KOPT-K1 (cell line): Measurements from ENCODE around the gene GRID1.
"Not testable (repeated sequence)": the region's sequence is repeated elsewhere in the genome, so short reads cannot be mapped to it uniquely, and the experiment has no call there.

Experiments
- H3K27ac ChIP-seq: fragments of 200-600 bp; sonication (generic); 2 replicates; pipeline ENCODE4 v1.5.1; 2016; ENCODE audit warnings: antibody characterized with exemption, mild to moderate bottlenecking, low read depth, low read length; ENCODE audit not compliant: poor library complexity, severe bottlenecking
- H3K36me3 ChIP-seq: fragments of 200-600 bp; sonication (generic); 2 replicates; pipeline ENCODE4 v1.5.1; 2017; ENCODE audit warnings: antibody characterized with exemption, mild to moderate bottlenecking, low read length, moderate library complexity; ENCODE audit not compliant: insufficient read depth
- H3K9me3 ChIP-seq: fragments of 200-600 bp; sonication (generic); 2 replicates; pipeline ENCODE4 v1.5.1; 2017; ENCODE audit warnings: antibody characterized with exemption, low read length, mild to moderate bottlenecking; ENCODE audit not compliant: insufficient read depth, poor library complexity, severe bottlenecking

The GRID1 gene

DNA sequence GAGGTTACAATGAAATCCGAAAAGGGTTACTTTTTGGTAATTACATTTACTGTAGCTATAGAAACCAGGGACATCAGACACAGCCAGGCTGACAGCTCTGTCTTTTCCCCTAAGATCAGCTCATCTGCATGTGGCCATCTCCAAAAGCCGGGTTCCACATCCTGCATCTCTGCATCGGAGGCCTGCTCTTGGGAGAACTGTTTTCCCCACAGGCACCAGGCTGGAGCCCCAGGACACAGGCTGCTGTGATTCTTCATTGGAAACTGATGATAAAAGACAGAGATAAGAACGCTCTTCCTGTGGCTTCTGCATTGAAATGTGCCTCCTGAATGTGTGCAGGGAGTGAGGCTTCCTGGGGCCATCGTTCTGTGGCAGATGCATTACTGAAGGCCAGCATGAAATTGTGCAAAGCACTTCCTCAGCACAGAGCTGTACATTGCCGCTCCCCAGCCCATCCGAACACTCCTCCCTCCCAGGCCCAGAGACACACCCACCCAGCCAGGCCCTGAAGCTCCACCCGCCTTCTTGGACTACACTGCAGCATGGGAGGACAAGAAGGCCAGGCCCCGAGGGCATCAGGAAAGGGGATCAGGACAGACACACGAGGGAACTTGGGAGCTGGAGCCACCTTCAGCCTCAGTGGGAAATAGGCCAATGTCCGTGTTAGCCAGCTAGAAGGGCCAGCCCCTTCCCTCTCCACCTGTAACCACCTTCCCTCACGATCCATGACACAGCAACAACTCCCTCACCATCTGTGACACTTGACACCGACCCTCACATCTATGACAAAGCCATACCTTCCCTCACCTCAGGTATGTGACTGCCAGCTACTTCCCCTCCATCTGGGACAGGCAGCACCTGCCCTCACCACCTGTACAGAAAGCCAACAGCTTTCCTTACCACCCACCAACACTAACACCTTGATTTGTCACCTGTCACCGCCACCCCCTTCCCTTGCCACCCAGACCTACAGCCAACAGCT, 113.2 kb downstream of the GRID1 start:
- no peaks in the 10 kb centered on the region for H3K9me3 ChIP-seq
- H3K27ac ChIP-seq, result no peak overlapping the region
- H3K36me3 ChIP-seq, result no peaks in the 10 kb centered on the region

GRCh38 chr10:86252556-86252955, 114.0 kb downstream of the GRID1 start:
- Histone ChIP-seq H3K9me3 (no peaks in the 10 kb centered on the region), H3K27ac (no peak overlapping the region), H3K36me3 (no peaks in the 10 kb centered on the region)

- no peaks in the 10 kb centered on the region for H3K9me3 ChIP-seq
- no peaks in the 10 kb centered on the region for H3K36me3 ChIP-seq
- no peak overlapping the region for H3K27ac ChIP-seq
These were observed 114.5 kb downstream of the GRID1 start for GRCh38 chr10:86252079-86252478.

GRCh38 chr10:86251426-86251825, 115.2 kb downstream of the GRID1 start:
- Histone ChIP-seq H3K9me3 (no peaks in the 10 kb centered on the region), H3K27ac (no peak overlapping the region), H3K36me3 (no peaks in the 10 kb centered on the region)

DNA sequence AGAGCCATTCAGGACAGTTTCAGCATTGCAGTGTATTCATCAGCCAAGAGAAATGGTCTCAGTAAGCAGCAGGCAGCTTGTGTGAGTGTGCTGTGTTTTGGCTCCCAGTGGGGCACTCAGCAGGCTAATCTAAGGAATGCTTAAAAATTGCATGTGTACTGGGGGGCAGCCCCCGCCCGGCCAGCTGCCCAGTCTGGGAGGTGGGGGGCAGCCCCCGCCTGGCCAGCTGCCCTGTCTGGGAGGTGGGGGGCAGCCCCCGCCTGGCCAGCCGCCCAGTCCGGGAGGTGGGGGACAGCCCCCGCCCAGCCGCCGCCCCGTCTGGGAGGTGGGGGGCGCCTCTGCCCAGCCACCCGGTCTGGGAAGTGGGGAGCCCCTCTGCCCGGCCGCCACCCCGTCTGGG, 116.2 kb downstream of the GRID1 start:
- no peak overlapping the region for H3K27ac ChIP-seq

GRCh38 chr10:86249794-86250193, 116.8 kb downstream of the GRID1 start:
- Histone ChIP-seq H3K9me3 (no peaks in the 10 kb centered on the region), H3K27ac (no peak overlapping the region), H3K36me3 (no peaks in the 10 kb centered on the region)

More for the DNA sequence above, 116.2 kb downstream of the GRID1 start:
- Histone ChIP-seq H3K36me3 (no peaks in the 10 kb centered on the region), H3K9me3 (no peaks in the 10 kb centered on the region)

GRCh38 chr10:86248062-86248461, 118.5 kb downstream of the GRID1 start:
- H3K9me3 ChIP-seq, result no peaks in the 10 kb centered on the region
- no peak overlapping the region for H3K27ac ChIP-seq
- no peaks in the 10 kb centered on the region for H3K36me3 ChIP-seq

GRCh38 chr10:86247588-86247987, 119.0 kb downstream of the GRID1 start:
- H3K9me3 ChIP-seq, result no peaks in the 10 kb centered on the region
- no peak overlapping the region for H3K27ac ChIP-seq
- H3K36me3 ChIP-seq, result no peaks in the 10 kb centered on the region

- no peak overlapping the region for H3K27ac ChIP-seq
- no peaks in the 10 kb centered on the region for H3K9me3 ChIP-seq
- no peaks in the 10 kb centered on the region for H3K36me3 ChIP-seq
These were observed 119.5 kb downstream of the GRID1 start for GRCh38 chr10:86247073-86247472.

DNA sequence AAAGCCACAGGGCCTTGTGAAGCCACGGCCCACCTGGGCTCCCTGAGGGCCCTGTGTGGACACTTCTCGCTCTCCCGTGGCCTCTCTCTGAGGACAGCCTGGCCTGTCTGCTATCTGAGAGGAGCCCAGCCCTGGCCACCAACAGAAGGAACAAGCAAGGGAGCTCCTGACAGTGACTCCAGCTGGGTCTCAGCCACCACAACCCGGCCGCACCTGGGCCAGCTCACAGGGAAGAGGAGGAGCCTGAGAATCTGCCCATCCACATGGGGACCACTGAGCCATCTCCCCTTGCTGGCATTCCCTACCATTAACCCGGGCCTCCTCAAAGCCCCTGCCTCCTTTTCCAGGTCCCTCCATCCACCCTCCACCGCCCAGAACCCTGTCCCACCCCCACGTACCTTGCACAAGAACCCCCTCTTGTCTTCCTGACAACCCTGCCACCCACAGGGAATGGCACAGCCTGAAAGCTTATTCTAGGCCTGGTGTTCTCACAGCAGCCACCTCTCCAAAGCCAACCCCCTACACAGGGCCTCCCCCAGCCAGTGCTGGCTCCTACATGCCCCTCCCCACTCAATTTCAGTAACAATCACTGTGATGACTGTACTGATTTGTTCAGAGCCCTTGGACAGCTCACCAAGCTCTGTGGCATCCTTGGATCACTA, 120.2 kb downstream of the GRID1 start:
- Histone ChIP-seq H3K9me3 (no peaks in the 10 kb centered on the region), H3K27ac (no peak overlapping the region), H3K36me3 (no peaks in the 10 kb centered on the region)

- Histone ChIP-seq H3K9me3 (no peaks in the 10 kb centered on the region), H3K27ac (no peak overlapping the region), H3K36me3 (no peaks in the 10 kb centered on the region)
These were observed 121.6 kb downstream of the GRID1 start for GRCh38 chr10:86245015-86245394.

- H3K36me3 ChIP-seq, result no peaks in the 10 kb centered on the region
- H3K9me3 ChIP-seq, result no peaks in the 10 kb centered on the region
- no peak overlapping the region for H3K27ac ChIP-seq
These were observed 122.1 kb downstream of the GRID1 start for GRCh38 chr10:86244297-86245014.

DNA sequence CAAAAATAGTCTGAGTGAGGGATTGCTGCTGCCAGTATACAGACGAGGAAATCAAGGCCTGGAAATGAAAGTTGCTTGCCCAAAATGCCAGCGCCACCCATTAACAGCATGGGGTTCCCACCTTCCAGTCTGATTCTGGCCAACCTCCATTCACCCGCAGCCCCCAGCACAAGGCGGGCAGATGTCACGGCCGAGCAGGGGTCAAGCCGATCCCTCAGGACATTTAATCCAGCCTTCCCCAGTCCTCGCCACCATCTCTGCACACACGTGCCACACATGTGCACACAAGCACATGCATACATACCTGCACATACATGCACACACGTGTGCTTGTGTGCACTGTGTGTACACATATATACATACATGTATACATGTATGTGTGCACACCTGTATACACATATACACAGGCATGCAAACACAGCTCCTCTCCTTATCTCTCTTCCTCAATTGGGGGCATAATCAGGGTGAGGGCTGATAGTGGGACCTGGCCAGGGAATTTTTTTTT, 122.9 kb downstream of the GRID1 start:
- no peaks in the 10 kb centered on the region for H3K36me3 ChIP-seq
- H3K9me3 ChIP-seq, result peaks cover 3% of the 10 kb centered on the region
- H3K27ac ChIP-seq, result no peak overlapping the region

- Histone ChIP-seq H3K27ac (no peak overlapping the region), H3K9me3 (peaks cover 11% of the 10 kb centered on the region), H3K36me3 (no peaks in the 10 kb centered on the region)
These were observed 123.8 kb downstream of the GRID1 start for GRCh38 chr10:86242761-86243160.

DNA sequence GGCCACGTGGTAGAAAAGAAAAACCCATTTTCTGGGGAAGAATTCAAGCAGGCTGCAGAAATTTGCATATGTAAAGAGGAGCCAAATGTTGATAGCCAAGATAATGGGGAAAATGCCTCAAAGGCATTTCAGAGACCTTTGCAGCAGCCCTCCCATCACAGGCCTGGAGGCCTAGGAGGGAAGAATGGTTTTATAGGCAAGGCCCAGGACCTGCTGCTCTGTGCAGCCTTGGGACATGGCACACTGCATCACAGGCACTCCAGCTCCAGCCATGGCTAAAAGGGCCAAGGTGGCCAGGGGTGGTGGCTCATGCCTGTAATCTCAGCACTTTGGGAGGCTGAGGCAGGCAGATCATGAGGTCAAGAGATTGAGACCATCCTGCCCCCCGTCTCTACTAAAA, 128.5 kb downstream of the GRID1 start:
- H3K9me3 ChIP-seq, result peaks cover 11% of the 10 kb centered on the region
- not testable (repeated sequence) for H3K36me3 ChIP-seq, H3K27ac ChIP-seq
